ENCODE data around the gene CDC42.

DNA sequence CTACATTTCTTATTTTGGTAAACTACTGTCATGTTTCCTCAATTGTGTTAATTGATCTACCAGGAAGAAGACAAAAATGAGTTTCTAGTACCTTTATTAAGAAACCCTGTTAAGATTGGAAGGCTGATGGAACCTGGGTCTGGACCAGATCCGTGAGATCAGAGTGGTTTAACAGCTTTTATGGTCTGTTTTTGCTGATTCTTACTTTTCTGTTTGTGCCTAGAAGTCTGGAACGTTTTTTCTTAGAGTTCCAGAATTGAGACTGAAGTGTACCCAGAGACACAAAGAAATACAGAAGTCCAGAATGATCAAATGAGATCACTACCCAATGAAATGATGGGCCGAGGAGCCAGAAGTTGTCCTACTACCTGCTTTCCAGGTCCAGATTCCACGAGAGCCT is 22.5 kb upstream of the CDC42 start:
- TF ChIP-seq POLR2A (IDR thresholded peaks at IDR 0.05) = no peak
- TF ChIP-seq, protein P1, sequence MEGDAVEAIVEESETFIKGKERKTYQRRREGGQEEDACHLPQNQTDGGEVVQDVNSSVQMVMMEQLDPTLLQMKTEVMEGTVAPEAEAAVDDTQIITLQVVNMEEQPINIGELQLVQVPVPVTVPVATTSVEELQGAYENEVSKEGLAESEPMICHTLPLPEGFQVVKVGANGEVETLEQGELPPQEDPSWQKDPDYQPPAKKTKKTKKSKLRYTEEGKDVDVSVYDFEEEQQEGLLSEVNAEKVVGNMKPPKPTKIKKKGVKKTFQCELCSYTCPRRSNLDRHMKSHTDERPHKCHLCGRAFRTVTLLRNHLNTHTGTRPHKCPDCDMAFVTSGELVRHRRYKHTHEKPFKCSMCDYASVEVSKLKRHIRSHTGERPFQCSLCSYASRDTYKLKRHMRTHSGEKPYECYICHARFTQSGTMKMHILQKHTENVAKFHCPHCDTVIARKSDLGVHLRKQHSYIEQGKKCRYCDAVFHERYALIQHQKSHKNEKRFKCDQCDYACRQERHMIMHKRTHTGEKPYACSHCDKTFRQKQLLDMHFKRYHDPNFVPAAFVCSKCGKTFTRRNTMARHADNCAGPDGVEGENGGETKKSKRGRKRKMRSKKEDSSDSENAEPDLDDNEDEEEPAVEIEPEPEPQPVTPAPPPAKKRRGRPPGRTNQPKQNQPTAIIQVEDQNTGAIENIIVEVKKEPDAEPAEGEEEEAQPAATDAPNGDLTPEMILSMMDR (IDR thresholded peaks at IDR 0.05) = no peak
